ENCODE measurements around the gene MMEL1. TPM values are rescaled to one million over a fixed set of nuclear protein-coding genes. Genes with fewer than 3 reads are reported as not detected.
"Not testable (repeated sequence)": the region's sequence is repeated elsewhere in the genome, so short reads cannot be mapped to it uniquely, and the experiment has no call there.

Gene MMEL1
- total RNA-seq, 1 donor from 2014 or later: 0.62 TPM

- peaks cover 7% of the 10 kb centered on the region for H3K27me3 Mint-ChIP-seq (ENCODE audit: low read depth)
Measured at GRCh38 chr1:2571348-2571747, 61.5 kb downstream of the MMEL1 start.

GRCh38 chr1:2570332-2570731, 62.5 kb downstream of the MMEL1 start:
- DNase-seq (ENCODE audit: low spot score): no peak
- Mint-ChIP-seq H3K4me3 (ENCODE audit: unreplicated experiment) (no peak overlapping the region), H3K4me1 (ENCODE audit: low read depth) (peaks cover 3% of the 10 kb centered on the region), H3K9me3 (ENCODE audit: low read depth) (peaks cover 14% of the 10 kb centered on the region), H3K27me3 (ENCODE audit: low read depth) (peaks cover 7% of the 10 kb centered on the region), H3K27ac (ENCODE audit: unreplicated experiment) (no peak overlapping the region), H3K36me3 (ENCODE audit: low read depth) (peaks cover 3% of the 10 kb centered on the region)
- TF ChIP-seq, protein P1, sequence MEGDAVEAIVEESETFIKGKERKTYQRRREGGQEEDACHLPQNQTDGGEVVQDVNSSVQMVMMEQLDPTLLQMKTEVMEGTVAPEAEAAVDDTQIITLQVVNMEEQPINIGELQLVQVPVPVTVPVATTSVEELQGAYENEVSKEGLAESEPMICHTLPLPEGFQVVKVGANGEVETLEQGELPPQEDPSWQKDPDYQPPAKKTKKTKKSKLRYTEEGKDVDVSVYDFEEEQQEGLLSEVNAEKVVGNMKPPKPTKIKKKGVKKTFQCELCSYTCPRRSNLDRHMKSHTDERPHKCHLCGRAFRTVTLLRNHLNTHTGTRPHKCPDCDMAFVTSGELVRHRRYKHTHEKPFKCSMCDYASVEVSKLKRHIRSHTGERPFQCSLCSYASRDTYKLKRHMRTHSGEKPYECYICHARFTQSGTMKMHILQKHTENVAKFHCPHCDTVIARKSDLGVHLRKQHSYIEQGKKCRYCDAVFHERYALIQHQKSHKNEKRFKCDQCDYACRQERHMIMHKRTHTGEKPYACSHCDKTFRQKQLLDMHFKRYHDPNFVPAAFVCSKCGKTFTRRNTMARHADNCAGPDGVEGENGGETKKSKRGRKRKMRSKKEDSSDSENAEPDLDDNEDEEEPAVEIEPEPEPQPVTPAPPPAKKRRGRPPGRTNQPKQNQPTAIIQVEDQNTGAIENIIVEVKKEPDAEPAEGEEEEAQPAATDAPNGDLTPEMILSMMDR (IDR thresholded peaks at IDR 0.05): no peak

More at GRCh38 chr1:2571348-2571747, 61.5 kb downstream of the MMEL1 start:
- Mint-ChIP-seq H3K36me3 (ENCODE audit: low read depth) (peaks cover 3% of the 10 kb centered on the region), H3K9me3 (ENCODE audit: low read depth) (peaks cover 14% of the 10 kb centered on the region), H3K4me1 (ENCODE audit: low read depth) (no peaks in the 10 kb centered on the region), H3K4me3 (ENCODE audit: unreplicated experiment) (no peak overlapping the region), H3K27ac (ENCODE audit: unreplicated experiment) (no peak overlapping the region)
- TF ChIP-seq, protein P1 (IDR thresholded peaks at IDR 0.05): no peak
- no peak for DNase-seq (ENCODE audit: low spot score)

- not testable (repeated sequence) for H3K27ac Mint-ChIP-seq (ENCODE audit: unreplicated experiment); H3K4me1 Mint-ChIP-seq (ENCODE audit: low read depth); H3K27me3 Mint-ChIP-seq (ENCODE audit: low read depth); DNase-seq (ENCODE audit: low spot score); H3K4me3 Mint-ChIP-seq (ENCODE audit: unreplicated experiment); H3K36me3 Mint-ChIP-seq (ENCODE audit: low read depth)
- H3K9me3 Mint-ChIP-seq (ENCODE audit: low read depth): peaks cover 14% of the 10 kb centered on the region
Measured at GRCh38 chr1:2569703-2570102, 63.1 kb downstream of the MMEL1 start.

DNA sequence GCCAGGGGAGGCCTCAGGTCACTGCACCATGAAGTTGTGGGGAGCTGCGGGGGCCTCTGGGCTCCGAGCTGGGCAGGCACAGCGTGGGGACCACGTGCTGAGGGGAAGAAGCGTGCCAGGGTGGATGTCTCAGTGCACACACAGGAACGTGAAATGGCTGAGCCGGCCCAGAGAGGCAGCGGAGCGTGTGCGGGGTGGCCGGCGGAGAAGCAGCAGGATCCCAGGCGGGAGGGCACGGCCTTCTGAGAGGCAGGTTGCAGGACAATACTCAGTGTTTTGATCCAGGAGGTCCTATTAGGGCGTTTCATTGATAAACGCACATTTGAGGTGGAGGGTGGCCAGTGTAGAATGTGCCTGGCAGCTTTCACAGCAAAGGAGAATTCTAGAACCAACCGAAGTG, 63.8 kb downstream of the MMEL1 start:
- Mint-ChIP-seq H3K27ac (ENCODE audit: unreplicated experiment) (no peak overlapping the region), H3K27me3 (ENCODE audit: low read depth) (peaks cover 7% of the 10 kb centered on the region), H3K4me3 (ENCODE audit: unreplicated experiment) (no peak overlapping the region), H3K36me3 (ENCODE audit: low read depth) (peaks cover 3% of the 10 kb centered on the region), H3K9me3 (ENCODE audit: low read depth) (peaks cover 11% of the 10 kb centered on the region), H3K4me1 (ENCODE audit: low read depth) (peaks cover 3% of the 10 kb centered on the region)
- no peak for DNase-seq (ENCODE audit: low spot score)
- TF ChIP-seq, protein P1 (IDR thresholded peaks at IDR 0.05): no peak

- H3K27ac Mint-ChIP-seq (ENCODE audit: unreplicated experiment): not testable (repeated sequence)
Measured at GRCh38 chr1:2568187-2568816, 64.5 kb downstream of the MMEL1 start.

DNA sequence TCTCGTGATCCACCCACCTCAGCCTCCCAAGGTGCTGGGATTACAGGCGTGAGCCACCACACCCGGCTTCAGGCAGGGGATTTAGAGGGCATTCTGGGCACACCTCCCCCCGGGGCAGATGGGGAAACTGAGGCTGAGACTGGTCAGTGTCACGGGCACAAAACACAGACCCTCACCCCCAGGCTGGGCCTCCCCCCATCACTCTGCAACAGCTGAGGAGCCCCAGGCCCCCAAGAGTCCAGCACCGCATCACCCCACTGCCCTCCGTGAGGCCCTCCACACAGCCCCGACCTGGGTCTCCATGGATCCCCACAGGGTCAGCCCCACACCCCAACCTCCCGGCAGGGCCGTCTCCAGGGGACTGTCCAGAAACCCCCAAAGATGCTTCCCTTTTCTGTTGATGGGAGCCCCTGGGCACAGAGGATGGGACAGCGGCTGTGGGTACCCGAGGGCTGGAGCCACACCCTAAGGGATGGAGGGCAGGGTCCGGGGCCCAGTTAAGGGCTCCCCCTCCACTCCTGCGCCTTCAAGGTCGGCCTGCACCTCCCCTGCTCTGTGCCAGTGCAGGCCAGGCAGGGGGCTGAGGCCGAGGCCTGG, 65.6 kb downstream of the MMEL1 start:
- H3K9me3 Mint-ChIP-seq (ENCODE audit: low read depth): no peaks in the 10 kb centered on the region
- peaks cover 3% of the 10 kb centered on the region for H3K4me1 Mint-ChIP-seq (ENCODE audit: low read depth)
- TF ChIP-seq, protein P1 (IDR thresholded peaks at IDR 0.05): no peak
- no peak for DNase-seq (ENCODE audit: low spot score)
- H3K36me3 Mint-ChIP-seq (ENCODE audit: low read depth): no peaks in the 10 kb centered on the region
- H3K27me3 Mint-ChIP-seq (ENCODE audit: low read depth): peaks cover 3% of the 10 kb centered on the region
- no peak overlapping the region for H3K4me3 Mint-ChIP-seq (ENCODE audit: unreplicated experiment)
- H3K27ac Mint-ChIP-seq (ENCODE audit: unreplicated experiment): no peak overlapping the region

More at GRCh38 chr1:2568187-2568816, 64.5 kb downstream of the MMEL1 start:
- H3K36me3 Mint-ChIP-seq (ENCODE audit: low read depth); H3K27me3 Mint-ChIP-seq (ENCODE audit: low read depth); H3K4me3 Mint-ChIP-seq (ENCODE audit: unreplicated experiment); DNase-seq (ENCODE audit: low spot score); H3K9me3 Mint-ChIP-seq (ENCODE audit: low read depth); H3K4me1 Mint-ChIP-seq (ENCODE audit: low read depth): not testable (repeated sequence)

All from chondrocyte (in vitro differentiated cells).